ENCODE measurements around the gene CPEB4.

- no peak for TF ChIP-seq POLR2A (IDR thresholded peaks at IDR 0.05)
- no peak for TF ChIP-seq CTCF (IDR thresholded peaks at IDR 0.05)
Measured at GRCh38 chr5:173981185-173981761, 93.1 kb downstream of the CPEB4 start.

Data from vagina (tissue), 2 donors.